ENCODE measurements around the gene CSMD2.

Gene CSMD2

GRCh38 chr1:33703464-33703863, 461.6 kb downstream of the CSMD2 start:
- no peak for DNase-seq

- DNase-seq = no peak
These were observed 466.5 kb downstream of the CSMD2 start for GRCh38 chr1:33698361-33699035.

- DNase-seq = no peak
These were observed 467.2 kb downstream of the CSMD2 start for GRCh38 chr1:33697816-33698215.

GRCh38 chr1:33696962-33697361, 468.1 kb downstream of the CSMD2 start:
- no peak for DNase-seq

- DNase-seq = no peak
These were observed 468.7 kb downstream of the CSMD2 start for GRCh38 chr1:33696311-33696710.

GRCh38 chr1:33692206-33693188, 472.5 kb downstream of the CSMD2 start:
- DNase-seq = no peak

- no peak for DNase-seq
These were observed 478.0 kb downstream of the CSMD2 start for GRCh38 chr1:33687000-33687399.

- no peak for DNase-seq
These were observed 478.5 kb downstream of the CSMD2 start for GRCh38 chr1:33686551-33686950.

GRCh38 chr1:33685256-33685655, 479.8 kb downstream of the CSMD2 start:
- DNase-seq = no peak

- no peak for DNase-seq
These were observed 480.4 kb downstream of the CSMD2 start for GRCh38 chr1:33684396-33685179.

- DNase-seq = no peak
These were observed 481.1 kb downstream of the CSMD2 start for GRCh38 chr1:33683913-33684312.

GRCh38 chr1:33682371-33682770, 482.7 kb downstream of the CSMD2 start:
- DNase-seq = no peak

GRCh38 chr1:33680281-33680840, 484.7 kb downstream of the CSMD2 start:
- DNase-seq = no peak

GRCh38 chr1:33670567-33670966, 494.5 kb downstream of the CSMD2 start:
- DNase-seq = no peak

GRCh38 chr1:33668695-33669094, 496.3 kb downstream of the CSMD2 start:
- DNase-seq = no peak

- no peak for DNase-seq
These were observed 497.4 kb downstream of the CSMD2 start for GRCh38 chr1:33667386-33668282.

- DNase-seq = no peak
These were observed 498.4 kb downstream of the CSMD2 start for GRCh38 chr1:33666616-33667015.

GRCh38 chr1:33661811-33662454, 503.1 kb downstream of the CSMD2 start:
- DNase-seq = no peak

- DNase-seq = no peak
These were observed 504.1 kb downstream of the CSMD2 start for GRCh38 chr1:33660956-33661355.

- no peak for DNase-seq
These were observed 504.8 kb downstream of the CSMD2 start for GRCh38 chr1:33660244-33660643.

- no peak for DNase-seq
These were observed 505.4 kb downstream of the CSMD2 start for GRCh38 chr1:33659641-33660040.

Measured in activated naive CD4-positive, alpha-beta T cell treated with Interleukin-2 at 50 U/mL for 16 hours (primary cell).